H1 (cell line): ENCODE results near the gene FAM131C. TPM values are rescaled to one million over a fixed set of nuclear protein-coding genes. Genes with fewer than 3 reads are reported as not detected.

Source experiments
- CHD1 ChIP-seq: IDR thresholded peaks from 2 replicates; pipeline ENCODE4 v1.6.1; 2012; ENCODE audit warnings: low read depth, low read length, improper control_type of control experiment
- KDM1A ChIP-seq: fragments of 200-600, 300-600 bp; sonication (generic); IDR thresholded peaks from 2 replicates; pipeline ENCODE4 v1.7.1; 2016; ENCODE audit warnings: mild to moderate bottlenecking, low read length, borderline replicate concordance
- NRF1 ChIP-seq: IDR thresholded peaks from 2 replicates; pipeline ENCODE4 v1.6.1; 2011; ENCODE audit warnings: mild to moderate bottlenecking, low read depth, low read length, improper control_type of control experiment
- SIX5 ChIP-seq: IDR thresholded peaks from 2 replicates; pipeline ENCODE4 v1.6.1; 2011; ENCODE audit warnings: mild to moderate bottlenecking, low read depth, low read length
- polyA plus RNA-seq, 7 experiments: library from polyadenylated mRNA; depleted of rRNA in 3 of 7; stranded (reverse) in 5 of 7; unstranded in 2 of 7; fragments of >200 nt in 5 of 7; fragments of 200-250 nt in 2 of 7; gene quantifications; 1 replicate in 5 of 7; 2 replicates in 1 of 7; 4 replicates in 1 of 7; pipeline versions ENCODE4 v1.2.1 to v1.2.3, GENCODE V29; 2011 to 2013; ENCODE audit warnings: missing spikeins in 2 of 7, mixed read lengths in 2 of 7
- total RNA-seq: library from RNA; stranded (reverse); fragmentation: NEBNext Ultra II Directional; extraction: Animal tissue kit (Norgen Biotek cat#: 25700); gene quantifications from 2 replicates; pipeline ENCODE4 v1.2.1, GENCODE V29; 2021
- TF ChIP-seq, protein P1 (sequence below): IDR thresholded peaks from 2 replicates; pipeline ENCODE4 v1.6.1; 2011; ENCODE audit warnings: low read length, improper control_type of control experiment

Gene FAM131C
- total and polyA plus RNA-seq, 2 of the 8 experiments (the other 6 are each of a cell fraction or from before 2014, with no cell fraction given): 0.73 to 0.78 TPM

DNA sequence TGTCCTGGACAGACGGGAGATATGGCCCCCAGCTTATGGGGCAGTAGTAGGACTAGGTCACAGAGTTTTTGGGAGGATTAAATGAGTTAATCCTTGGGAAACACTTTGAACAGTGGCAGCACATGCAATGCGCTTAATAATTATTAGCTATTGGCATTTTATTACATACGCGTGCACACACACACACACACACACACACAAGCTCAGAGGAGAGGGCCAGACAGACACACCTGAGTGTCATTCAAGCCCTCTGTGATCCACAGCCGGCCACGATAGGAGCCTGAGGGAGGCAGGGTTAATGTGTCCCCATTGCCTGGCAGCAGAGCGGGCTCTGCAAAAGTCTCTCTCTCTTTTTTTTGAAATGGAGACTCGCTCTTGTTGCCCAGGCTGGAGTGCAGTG, 44.5 kb upstream of the FAM131C start (continued):
- TF ChIP-seq NRF1 (no peak), CHD1 (no peak), SIX5 (no peak), KDM1A (no peak)
- TF ChIP-seq, protein P1, sequence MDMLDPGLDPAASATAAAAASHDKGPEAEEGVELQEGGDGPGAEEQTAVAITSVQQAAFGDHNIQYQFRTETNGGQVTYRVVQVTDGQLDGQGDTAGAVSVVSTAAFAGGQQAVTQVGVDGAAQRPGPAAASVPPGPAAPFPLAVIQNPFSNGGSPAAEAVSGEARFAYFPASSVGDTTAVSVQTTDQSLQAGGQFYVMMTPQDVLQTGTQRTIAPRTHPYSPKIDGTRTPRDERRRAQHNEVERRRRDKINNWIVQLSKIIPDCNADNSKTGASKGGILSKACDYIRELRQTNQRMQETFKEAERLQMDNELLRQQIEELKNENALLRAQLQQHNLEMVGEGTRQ: no peak
